Measurements from ENCODE around the gene ALG12.

- TF ChIP-seq EZH2phosphoT487 (IDR thresholded peaks at IDR 0.05; ENCODE audit: insufficient read depth, low read depth) (no peak), EZH2 (IDR thresholded peaks at IDR 0.05; ENCODE audit: insufficient read depth, poor library complexity, severe bottlenecking) (no peak)
Observed at GRCh38 chr22:49966774-49967705, 48.8 kb upstream of the ALG12 start.

Data from GM23248 (cell line).